Measurements from ENCODE around the gene TSPAN5.

DNA sequence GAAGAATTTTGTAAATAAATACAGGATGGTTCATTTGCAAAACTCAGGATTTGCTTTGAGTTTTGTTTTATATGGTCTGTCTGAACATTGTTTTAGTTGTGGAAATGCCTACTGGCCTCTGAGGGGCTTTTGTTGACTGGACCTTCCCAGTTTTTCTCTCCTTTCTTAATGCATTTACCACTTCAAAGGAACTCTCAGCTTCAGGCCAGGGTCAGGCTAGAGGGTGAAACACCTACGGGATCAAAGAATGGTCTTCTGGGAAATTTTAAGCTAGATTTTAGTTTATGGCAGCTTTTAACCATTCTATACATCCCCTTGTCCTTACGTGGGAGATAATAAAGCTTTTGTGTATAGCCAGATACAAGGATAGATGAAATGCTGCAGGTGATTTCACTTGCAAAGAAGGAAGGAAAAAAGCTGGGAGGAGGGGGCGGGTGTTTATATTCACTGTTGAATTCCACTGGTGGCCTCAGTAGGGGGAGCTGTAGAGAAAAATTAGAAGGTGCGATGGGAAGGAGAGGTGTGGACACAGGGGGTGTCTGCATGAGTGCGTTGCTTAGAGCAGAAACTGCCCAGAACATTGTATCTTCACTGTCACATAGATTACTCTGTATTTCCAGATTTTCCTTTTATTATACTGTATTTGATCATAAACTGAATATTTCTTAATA lies 151.8 kb downstream of the TSPAN5 start:
- TF ChIP-seq, protein P1, sequence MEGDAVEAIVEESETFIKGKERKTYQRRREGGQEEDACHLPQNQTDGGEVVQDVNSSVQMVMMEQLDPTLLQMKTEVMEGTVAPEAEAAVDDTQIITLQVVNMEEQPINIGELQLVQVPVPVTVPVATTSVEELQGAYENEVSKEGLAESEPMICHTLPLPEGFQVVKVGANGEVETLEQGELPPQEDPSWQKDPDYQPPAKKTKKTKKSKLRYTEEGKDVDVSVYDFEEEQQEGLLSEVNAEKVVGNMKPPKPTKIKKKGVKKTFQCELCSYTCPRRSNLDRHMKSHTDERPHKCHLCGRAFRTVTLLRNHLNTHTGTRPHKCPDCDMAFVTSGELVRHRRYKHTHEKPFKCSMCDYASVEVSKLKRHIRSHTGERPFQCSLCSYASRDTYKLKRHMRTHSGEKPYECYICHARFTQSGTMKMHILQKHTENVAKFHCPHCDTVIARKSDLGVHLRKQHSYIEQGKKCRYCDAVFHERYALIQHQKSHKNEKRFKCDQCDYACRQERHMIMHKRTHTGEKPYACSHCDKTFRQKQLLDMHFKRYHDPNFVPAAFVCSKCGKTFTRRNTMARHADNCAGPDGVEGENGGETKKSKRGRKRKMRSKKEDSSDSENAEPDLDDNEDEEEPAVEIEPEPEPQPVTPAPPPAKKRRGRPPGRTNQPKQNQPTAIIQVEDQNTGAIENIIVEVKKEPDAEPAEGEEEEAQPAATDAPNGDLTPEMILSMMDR (IDR thresholded peaks at IDR 0.05) = no peak
- TF ChIP-seq POLR2A (IDR thresholded peaks at IDR 0.05) = no peak
- no peak for TF ChIP-seq POLR2AphosphoS5 (IDR thresholded peaks at IDR 0.05)
- no peak for TF ChIP-seq EP300 (IDR thresholded peaks at IDR 0.05)

Data from suprapubic skin (tissue), 4 donors.